HG03558 (cell line): ENCODE data around the gene TTLL8.

Source experiments
- ATAC-seq: cut with Tn5 transposase; IDR thresholded peaks from one replicate; pipeline ENCODE4 v1.9.1; 2021; ENCODE audit warnings: moderate number of reproducible peaks; ENCODE audit not compliant: unreplicated experiment; ENCODE audit errors: extremely low read depth

The TTLL8 gene

DNA sequence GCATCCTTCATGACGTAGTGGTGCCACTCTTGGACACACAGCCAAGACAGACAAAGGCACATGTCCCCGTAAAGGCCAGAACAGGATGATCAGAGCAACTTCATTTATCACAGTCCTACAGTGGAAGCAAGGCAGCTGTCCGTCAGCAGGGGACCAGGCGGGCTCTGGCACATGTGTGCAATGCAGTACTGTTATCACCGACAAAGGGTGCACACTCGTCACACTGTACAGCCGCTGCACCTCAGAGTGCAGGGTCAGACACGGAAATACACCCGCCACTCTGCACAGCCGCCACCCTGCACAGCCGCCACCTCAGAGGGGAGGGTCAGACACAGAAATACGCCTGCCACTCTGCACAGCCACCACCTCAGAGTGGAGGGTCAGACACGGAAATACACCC lies 32.1 kb downstream of the TTLL8 start:
- no peak for ATAC-seq

DNA sequence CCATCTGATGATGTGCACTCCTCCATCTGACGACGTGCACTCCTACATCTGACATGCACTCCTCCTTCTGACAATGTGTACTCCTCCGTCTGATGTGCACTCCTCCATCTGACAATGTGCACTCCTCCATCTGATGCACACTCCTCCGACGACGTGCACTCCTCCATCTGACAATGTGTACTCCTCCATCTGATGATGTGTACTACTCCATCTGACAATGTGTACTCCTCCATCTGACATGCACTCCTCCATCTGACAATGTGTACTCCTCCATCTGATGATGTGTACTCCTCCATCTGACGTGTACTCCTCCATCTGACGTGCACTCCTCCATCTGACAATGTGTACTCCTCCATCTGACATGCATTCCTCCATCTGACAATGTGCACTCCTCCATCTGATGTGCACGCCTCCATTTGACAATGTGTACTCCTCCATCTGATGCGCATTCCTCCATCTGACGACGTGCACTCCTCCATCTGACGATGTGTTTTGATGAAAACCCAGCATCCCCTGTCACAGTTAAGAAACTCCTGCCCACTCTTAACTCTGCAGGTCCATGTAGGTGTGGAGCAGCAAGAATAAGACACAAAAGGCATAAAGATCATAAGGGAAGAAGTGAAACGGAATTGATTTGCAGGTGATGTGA lies 35.8 kb downstream of the TTLL8 start:
- no peak for ATAC-seq

DNA sequence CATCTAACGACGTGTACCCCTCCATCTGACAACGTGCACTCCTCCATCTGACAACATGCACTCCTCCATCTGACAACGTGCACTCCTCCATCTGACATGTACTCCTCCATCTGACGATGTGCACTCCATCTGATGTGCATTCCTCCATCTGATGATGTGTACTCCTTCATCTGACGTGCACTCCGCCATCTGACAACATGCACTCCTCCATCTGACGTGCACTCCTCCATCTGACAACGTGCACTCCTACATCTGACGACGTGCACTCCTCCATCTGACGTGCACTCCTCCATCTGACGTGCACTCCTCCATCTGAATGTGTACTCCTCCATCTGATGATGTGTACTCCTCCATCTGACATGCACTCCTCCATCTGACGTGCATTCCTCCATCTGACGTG lies 37.5 kb downstream of the TTLL8 start:
- ATAC-seq = no peak

DNA sequence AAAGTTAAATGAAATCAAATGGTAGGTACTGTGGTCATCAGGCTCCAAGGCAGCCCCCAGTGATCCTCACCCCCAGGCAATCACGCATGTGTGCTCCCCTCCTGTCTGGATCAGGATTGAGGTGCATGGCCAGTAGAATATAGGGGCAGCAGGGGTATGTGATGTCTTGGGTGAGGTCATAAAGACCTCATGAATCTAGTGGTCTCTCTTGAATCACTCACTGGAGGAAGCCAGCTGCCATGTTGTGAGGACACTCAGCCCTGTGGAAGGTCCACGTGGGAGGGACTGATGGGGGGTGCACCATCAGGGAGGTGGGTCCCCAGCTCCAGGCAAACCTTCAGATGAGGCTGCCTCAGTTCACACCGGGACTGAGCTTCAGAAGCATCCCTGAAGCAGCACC lies 38.8 kb downstream of the TTLL8 start:
- no peak for ATAC-seq

- no peak for ATAC-seq
Measured at GRCh38 chr22:50018608-50019285, 39.4 kb downstream of the TTLL8 start.

- no peak for ATAC-seq
Measured at GRCh38 chr22:50017701-50018224, 40.3 kb downstream of the TTLL8 start.

DNA sequence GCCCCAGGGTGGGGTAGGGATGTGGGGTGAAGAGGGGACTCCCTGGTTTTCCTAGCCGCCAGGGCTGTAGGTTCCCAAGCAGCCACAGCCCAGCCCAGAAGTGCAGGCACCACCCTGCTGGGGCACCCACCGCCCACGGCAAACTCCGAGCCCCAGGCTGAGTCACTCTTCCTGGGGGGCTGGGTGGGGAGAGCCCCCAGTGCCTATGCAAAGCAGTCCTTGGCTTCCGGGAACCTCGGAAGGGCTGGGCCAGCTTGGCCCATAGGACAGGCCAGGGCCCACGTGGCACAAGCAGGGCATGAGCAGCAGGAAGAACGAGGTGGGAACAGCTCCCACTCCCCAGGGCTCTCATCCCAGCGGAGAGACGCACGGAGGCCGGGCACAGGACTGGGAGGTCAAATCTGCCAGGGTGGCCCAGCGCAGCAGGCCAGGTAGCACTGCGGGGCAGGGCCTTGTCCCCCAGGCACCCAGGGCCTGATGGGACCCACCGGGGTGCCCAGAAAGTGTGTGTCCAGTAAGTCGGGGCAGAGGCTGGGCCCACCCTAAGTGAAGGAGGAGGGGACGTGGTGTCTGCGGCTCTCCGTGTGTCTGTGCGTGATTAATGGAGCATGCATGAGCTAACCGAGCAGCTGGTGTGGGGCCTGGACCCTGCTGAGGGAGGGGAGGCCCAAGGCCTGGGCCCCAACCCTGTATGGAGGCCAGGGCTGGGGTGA lies 41.0 kb downstream of the TTLL8 start:
- ATAC-seq = no peak

DNA sequence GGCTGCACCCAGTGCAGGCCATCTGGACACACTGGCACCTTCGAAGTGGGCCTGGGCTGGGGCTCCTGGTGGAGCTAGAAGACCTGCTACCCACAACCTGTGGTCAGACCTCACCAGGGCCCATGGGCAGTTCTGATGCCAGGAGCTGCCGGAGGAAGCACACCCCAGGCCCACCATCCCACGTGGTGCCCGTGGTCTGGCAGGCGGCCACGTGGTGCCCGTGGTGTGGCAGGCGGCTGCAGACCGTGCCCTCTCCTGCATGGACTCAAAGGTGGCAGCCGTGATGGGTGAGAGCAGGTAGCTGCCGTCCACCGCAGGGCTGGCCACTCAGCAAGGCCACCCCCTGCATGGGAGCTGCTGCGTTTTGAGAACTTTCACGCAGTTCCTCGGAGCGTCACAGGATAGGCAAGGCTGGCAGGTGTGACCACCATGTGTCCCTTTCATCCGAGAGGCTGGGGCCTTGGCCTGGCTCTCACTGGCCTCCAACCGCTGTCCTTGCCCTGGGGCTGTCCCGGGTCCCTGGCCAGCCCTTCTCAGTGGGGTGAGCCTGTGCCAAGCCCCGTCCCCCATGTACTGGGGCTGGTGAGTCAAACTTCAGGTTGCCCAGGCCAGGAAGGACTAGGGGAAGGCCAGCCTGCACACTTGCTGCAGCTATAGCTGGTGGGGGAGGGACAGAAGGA lies 41.6 kb downstream of the TTLL8 start:
- no peak for ATAC-seq

- ATAC-seq = no peak
Measured at GRCh38 chr22:50015451-50016307, 42.4 kb downstream of the TTLL8 start.

DNA sequence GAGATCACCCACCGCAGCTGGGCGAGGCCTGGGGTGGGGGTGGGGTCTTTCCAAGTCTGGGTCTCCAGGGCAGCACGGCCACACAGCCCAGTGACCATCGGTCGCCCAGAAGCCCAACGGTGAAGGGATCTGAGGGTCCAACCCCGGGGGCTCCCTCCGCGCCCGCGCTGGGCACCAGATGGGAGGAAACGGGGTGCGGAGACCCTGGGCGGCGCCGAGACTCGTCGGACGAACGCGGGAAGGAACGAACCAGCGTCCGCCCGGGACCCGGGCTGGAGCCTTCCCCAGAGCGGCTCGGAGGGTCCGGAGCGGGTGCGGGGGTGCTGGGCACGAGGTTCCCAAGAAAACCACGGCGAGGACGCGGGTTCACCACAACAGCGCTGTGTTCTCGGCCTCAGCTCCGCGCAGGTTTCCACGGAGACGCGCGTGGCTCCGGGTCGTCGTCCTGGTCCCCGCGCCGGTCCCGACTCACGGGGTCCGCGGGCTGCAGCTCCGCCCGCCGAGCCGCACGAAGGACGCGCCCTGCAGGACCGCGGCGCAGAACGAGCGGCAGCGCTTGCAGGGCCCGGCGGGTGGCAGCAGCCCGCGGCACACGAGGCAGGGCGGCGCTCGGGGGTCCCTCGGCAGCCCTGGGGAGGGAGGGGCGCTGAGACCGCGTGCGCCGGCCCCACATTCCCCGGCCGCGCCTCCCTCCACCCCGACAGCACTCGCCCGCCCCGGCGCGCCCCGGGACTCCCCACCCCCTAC lies 43.3 kb downstream of the TTLL8 start:
- no peak for ATAC-seq

DNA sequence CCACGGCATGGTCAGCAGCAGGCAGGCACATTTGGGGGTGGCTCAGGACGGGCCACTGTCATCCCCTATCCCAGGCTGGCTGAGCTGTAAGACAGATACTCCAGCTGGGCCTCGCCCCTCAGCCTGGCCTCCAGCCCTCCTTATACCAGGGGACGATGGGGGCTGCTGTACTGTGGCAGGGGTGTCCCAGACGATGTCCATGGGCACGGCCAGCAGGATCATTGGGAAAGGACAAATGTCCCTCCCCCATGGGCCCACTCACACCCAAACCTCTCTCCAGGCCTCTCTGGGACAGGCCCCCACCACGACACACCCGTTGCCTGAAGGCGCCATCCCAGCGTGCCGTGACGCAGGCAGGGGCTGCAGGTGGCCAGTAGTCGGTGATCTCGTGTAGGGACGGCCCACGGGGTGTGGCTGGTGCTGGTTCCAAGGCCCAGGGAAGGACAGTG lies 44.0 kb downstream of the TTLL8 start:
- no peak for ATAC-seq

GRCh38 chr22:50012211-50013181 lies 45.6 kb downstream of the TTLL8 start, which contains the start of gene IL17REL:
IL17REL (minus strand) TSS chr22:50012765; CDS start chr22:50012646, 119 bp downstream.
- no peak for ATAC-seq

DNA sequence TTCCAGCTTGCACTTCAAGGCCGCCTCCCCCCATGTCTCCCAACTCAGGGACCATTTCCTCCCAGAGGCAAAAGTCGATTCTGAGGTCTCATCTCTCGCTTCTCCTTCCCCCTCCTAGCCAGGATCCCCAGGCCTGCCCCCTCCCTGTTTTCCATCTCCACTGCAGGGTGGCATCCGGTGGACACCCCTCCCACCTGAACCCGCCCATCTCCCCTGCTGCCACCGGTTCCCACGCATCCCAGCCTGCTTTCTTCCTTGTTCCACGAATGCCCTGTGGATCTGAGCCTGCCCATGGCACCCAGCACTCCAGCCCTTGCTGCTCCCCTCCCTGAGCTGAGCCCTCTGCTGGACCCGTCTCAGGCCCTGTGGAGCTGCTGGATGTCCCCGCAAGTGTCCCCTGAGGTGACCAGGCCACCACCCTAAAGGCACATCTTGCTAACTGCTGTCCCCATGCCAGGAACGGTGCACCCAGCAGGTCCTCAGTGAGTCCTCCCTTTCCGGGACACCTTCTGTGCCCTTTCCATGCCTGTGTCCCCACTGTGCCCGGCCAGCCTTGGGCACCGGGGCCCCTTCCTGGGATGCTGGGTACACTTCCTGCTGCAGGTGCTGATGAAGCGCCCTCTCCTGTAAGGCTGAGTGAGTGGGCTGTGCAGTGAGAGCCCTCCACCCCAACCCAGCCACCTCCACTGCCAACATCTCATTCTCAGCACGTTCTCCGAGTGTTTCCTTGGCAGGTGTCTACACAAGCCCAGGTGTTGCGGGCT lies 46.5 kb downstream of the TTLL8 start:
- no peak for ATAC-seq

DNA sequence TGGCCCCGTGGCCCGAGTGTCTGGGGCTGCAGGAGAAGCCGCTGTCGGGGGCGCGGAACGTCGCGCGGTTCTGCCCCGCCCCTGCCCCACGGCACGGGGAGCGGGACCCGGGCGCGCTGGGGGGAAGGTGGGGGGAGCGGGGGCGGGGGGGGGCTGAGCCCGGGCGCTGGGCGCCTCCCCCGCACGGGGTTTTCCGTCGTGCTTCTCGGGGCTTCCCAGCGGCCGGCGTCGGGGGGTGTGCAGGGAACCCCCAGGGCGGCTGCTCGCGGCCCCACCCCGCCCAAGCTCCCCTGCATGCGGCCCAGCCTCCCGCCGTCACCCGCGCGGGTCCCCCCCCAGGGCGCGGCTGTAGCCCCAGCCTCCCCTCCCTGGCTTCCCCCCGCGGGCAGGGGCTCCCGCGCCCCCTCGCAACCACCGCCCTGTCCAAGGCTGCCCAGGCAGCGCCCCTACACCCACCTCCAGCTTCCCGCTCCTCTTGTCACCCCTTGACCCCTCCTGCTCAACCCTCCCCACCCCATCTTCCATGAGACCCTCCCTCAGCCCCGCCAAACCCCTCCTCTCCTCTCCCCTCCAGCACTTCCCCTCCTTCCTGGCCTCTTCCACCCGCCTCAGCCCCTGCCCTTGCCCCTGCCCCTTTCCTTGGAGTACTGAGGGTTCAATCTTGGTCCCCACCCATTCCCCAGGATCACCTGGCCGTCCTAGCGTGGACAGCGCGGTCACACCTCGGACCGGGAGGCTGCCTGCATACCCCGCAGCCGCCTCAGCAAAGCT lies 47.2 kb downstream of the TTLL8 start:
- no peak for ATAC-seq

DNA sequence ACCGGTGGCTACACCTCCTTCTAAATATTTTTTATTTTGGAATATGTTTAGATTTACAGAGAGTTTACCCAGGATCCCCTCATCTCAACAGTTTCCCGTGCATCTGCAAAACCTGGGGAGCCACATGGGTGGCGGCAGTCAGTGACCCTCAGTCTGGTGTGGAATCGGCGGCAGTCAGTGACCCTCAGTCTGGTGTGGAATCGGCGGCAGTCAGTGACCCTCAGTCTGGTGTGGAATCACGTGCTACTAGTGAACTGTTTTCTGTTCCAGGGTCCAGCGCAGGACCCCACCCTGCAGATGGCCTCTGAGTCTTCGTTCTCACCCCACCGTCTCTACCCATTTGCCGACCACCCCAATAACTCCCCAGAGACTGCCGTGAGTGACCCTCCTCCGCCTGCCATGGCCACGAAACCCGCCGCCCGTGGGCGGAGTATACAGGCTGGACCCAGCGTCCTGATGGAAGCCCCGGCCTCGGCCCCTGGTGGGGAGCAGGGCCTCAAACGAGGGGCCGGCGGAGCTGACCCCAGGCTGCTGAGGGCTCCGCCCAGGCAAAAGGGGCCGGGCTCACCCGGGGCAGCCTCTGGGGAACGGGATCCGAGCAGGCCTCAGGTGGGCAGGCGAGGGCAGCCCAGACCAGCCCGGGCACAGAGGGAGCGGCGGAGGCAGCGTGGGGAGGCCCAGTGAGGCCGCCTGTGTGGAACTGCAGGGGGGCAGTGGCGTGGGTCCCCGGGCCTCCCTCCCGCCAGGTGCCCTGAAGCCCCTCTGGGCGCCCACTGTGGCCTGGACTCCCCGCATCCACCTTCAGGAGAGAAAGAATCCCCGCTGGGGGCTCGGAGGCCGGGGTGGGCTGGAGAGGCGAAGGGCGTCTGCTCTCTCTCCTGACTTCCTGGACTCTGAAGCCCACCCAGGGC lies 48.1 kb downstream of the TTLL8 start:
- no peak for ATAC-seq
